Activated CD4-positive, CD25-positive, alpha-beta regulatory T cell treated with anti-CD3 and anti-CD28 coated beads, Interleukin-2, amount 50 U/mL, for 24 hours (primary cell): Measurements from ENCODE around the gene SETDB1.
A peak's percentile ranks its signal among the peaks of the same experiment; 100 is the strongest.

Experiments
- ATAC-seq, 2 donors: fragments of 150-1000 bp; cut with Tn5 transposase; one replicate each; pipeline ENCODE4 v1.10.0; 2021; ENCODE audit warnings: mild to moderate bottlenecking in 1 of 2, moderate library complexity in 1 of 2

SETDB1 gene

DNA sequence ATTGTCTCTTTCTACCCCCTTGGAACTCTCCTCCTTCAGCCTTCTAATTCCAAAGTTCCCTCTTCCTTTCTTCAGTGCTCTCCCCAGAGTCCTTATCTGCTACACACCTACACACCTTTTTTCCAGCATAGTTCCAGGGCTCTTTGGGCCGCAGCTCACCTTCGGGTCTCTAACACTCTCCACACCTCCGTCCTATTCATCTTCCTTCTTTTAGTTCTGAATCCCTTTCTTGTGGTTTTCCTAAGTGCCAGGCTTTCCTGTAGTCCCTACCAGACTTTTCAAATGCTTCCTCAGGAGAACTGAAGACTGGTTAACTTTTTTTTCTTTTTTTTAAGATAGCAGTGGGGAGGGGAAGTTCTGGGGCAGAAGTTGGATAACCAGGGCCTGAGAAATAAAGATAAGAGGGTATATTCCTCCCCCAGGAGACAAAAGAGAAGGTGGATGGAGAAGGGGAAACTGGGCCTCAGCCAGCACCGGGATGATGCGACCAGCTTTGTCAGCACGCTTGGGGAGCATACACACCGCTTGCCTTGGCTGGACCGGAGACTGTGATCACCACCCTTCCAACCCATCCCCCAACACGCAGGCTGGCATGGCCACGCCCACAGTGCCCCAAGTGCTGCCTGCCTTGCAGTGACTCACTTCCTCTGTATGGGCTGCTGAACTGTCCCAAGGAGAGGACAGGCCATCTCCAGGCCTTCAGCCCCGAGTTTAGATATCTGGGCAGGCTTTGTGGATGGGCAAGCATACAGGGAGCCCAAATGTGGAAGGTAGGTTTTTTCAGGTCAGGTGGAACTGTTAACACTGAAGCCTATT lies 50.9 kb downstream of the SETDB1 start:
- ATAC-seq: peak; percentile 36 to 58

DNA sequence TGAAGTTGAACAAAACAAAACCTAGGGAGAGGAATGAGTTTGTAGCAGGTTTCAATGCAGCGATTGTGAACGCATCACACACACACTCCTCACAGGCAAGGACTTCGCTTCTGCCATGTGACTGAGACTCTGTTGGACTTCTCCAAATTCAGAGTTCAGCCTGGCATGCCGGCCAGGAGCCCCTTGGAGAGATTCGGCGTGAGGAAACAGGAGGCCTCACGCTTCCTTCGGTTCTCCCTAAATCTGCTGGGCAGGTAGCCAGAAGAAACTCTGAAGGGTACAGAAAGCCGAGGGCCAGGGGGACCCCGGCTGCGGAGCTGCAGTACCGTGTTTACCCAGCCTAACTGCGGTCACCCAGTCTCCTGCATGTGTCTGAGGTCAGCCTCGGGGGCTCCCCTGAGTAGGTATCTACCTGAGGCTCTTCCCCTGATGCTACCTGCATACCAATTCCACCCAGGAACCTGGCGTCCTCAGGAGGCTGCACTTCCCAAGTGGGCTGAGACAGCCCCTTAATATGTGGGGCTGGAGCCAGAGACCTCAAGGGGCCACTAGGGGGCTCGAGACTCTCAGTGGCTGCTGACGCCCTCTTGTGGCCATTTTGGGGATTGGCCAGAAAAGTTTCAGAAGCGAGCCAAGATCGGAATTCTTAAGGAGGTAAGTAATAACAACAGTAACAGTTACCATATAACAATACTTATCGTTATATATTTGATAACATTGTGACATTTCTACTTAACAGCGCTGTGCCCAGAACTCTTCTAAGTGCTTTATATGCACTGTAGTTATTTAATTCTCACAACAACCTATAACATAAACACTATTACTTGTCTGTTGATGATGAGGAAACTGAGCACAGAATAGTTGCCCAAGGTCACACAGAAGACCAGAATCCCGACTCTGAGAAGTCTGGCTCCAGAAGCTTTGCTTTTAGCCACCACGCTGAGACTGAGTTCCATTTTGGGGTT lies 53.2 kb downstream of the SETDB1 start:
- peak; percentile 58 to 68 for ATAC-seq

DNA sequence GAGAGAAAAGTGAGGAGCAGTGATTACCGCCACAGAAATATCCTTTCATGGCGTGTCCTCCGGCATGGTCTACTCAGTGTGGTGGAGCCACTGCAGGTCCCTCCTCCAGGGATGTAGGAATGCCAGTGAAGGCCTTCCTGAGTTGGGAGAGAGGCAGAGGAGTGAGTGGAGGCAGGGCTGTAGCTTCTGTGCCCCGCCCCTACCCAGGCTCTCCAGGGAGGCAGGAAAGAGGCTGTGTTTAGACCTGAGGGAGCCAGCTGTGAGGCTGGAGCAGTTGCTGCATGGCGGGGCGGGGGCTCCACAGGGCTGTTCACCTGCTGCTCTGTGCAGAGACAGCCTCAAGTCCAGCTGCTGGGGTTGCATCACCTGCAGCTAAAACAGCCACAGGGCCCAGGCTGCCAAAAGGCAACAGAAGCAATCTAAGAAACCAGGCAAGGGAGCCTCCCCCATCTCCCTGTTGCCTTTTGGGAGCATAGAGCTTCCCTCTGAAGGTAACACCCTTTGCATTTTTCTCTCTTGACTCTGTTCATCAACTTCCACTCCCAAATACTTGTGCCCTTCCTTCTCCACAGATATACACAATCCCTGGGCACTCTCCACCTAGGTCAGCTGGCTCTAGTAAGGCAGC lies 55.1 kb downstream of the SETDB1 start:
- no peak for ATAC-seq

DNA sequence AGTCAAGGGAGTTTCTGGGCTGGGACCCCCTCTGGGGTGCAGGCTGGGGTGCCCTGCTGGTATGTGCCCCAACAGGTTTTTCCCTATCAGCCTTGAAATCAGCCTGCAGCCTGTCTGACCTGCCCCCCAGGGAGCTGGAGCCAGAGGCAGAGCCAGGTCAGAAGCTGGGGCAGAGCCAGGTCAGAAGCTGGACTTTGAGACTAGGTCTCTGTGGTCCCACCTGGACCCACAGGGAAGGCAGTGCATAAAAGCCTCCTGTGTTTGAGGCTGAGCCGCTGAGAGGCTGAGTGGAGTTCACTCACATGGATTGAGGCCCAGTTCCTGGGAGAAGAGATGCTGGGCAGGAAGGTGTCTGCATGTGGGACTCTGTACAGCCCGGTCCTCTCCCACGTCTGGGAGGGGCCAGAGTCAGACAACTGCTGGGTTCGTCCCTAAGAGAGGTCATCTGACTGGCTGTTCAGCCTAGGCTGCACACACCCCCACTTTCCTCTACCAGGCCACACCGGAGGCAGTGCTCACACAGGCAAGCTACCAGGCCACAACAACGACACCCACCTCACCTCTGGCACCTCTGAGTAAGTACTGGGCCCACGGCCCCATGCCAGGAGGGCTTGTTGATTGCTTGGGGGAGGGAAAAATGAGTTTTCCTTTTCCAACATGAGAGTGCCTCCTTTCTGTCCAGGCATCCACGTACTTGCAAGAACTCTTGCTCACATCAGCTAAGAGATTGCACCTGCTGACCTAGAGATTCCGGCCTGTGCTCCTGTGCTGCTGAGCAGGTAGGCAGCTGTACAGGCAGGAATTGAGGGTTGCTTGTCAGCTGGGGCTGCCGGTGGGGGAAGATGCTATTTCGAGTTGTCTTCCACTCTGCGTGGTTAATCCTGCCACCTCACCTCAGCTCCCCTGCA lies 55.9 kb downstream of the SETDB1 start, which contains the start of gene ANXA9:
Gene ANXA9 (plus strand): TSS at position 488 of the 908 bp plus-strand sequence. CDS start 814 bp downstream, outside the sequence.
- ATAC-seq: no peak

DNA sequence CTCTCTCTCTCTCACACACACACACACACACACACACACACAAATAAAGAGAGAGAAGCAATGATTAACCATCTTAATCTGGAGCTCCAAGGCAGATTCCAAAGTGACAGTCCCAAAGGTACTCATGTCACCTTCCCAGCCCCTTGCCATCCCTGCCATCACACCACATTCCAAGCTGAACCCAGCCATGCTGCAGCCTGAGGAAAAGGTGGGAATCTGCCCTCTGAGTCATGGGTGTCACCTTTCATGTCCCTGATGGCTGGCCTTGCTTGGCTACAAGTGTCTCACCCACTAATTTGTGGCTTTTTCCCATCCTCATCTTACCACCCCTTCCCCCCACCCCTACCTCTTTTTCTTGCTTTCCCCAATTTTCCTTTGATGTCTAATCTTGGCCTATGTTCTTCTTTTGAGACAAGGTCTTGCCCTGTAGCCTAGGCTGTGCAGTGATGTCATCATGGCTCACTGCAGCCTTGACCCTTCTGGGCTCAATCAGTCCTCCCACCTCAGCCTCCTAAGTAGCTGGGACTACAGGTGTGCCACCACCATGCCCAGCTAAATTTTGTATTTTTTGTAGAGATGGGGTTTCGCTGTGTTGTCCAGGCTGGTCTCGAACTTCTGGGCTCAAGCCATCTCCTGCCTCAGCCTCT lies 59.1 kb downstream of the SETDB1 start:
- no peak for ATAC-seq

DNA sequence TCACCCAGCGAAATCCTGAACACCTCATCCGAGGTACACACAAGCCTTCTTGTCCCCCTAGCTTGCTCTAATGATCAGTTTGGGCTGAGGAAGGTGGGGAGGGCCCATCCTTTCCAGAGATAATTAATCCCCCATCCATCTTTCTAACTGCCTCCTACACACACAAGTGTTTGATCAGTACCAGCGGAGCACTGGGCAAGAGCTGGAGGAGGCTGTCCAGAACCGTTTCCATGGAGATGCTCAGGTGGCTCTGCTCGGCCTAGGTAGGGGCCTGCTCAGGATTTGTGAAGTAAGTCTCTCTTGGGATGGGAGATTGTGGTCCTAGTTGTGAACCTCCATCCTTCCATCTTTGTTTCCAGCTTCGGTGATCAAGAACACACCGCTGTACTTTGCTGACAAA lies 61.8 kb downstream of the SETDB1 start:
- no peak for ATAC-seq

DNA sequence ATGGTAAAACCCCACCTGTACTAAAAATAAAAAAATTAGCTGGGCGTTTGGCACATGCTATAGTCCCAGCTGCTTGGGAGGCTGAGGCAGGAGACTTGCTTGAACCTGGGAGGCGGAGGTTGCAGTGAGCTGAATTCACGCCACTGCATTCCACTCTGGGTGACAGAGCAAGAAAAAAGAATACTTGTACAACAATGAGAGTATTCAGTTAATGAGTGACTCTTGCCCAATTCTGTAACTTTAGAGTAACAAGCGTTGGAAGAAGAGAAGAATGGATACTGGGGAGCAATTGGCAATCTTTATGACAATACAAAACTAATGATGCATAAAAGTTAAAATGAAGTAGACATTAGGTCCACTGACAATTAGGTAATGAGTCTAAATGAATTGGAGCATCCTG lies 66.5 kb downstream of the SETDB1 start:
- ATAC-seq: no peak

DNA sequence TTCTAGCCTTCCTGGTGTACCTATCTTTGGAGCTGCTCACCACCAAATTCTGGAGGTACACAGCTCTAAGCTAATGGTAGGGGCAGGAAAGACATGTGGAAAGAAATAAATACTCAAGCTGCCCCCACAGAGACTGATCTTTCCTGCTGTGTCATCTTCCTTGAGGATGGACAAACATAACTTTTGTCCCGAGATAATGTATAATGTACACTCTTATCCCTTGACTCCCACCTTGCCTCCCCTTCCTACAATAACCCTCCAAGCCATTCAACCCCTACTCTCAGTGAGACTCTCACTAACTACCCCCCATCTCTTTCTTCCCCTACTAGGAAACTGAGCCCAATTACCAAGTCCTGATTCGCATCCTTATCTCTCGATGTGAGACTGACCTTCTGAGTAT lies 68.1 kb downstream of the SETDB1 start:
- no peak for ATAC-seq

DNA sequence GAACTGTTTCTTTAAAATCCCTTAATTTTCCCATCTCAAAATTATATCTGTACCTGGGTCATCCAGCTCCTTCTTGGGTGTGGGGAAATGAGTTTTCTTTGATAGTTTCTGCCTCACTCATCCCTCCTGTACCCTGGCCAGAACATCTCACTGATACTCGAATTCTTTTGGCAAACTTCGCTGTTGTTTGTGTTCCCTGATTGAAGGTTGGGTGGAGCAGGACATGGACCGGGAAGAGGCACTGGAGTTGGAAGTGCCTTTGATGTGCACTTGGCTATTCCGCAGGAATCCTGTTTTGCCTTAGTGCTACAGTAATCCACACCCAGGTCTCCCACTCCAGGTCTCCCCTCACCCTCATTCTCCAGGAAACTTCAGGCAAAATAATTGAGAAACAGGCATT lies 69.3 kb downstream of the SETDB1 start:
- no peak for ATAC-seq

DNA sequence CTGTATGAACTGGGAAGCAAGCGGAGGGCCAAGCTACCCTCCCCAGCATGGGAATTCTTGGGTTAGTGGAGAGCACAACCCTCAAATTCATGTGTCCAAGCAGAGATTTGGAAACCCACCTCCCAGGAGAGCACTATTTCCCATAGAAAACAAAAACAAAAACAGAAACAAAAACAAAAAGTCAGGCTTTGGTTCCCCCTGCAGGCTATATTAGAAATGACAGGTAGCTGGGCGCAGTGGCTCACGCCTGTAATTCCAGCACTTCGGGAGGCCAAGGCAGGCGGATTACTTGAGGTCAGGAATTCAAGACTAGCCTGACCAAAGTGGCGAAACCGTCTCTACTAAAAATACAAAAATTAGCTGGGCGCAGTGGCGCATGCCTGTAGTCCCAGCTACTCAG lies 69.7 kb downstream of the SETDB1 start:
- no peak for ATAC-seq

DNA sequence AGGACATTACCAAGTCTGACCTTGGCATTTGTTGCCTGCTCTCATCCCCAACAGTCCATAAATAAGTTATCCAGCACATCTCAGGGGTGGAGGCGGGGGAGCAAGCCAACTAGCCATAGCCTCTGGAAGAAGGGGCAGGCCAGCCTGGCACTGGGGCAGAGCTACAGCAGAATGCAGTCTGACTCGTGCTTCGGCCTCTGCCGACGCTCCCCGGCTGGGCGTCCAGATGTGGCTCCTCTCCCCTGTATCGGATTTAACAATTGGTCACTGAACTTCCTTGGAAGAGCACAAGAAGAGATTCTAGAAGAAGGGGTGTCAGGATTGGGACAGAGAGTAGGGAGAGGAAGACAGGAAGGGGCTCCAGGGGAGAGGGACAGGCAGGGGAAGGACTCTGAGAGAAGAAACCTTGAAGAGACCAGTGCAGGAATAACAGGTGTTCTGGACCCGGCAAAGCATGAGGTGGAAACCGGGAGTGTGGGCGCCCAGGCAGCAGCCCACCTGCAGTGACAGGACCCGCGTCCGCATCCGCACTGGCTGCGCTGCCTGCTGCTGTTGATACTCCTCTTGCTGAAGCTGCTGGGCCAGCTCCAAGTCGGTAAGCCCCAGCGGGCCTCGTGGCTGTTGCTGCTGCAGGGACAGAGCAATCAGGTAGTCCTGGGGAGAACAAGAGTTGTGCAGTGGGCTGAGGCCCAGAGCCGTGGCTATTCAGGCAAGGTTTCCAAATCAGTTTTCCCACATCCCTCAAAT lies 71.1 kb downstream of the SETDB1 start:
- ATAC-seq: no peak

DNA sequence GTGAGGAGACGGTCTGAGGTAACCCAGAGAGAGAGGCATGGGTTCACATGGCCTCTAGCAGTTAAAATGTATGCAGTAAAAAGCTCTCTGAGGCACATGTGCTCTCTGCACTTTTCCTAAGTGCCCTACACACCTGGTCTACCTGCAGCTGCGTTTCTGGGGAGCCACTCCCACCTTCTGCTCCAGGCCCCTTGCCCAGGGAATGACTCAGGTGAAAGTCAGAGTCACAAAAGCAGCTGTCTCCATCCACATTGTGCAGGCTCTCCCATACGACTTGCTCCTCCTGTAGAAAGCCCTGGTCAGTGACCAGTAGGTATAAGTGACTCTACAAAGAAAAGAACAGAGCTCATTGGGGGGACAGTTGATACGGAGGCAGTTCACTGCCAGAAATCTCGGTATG lies 71.8 kb downstream of the SETDB1 start:
- ATAC-seq: no peak

DNA sequence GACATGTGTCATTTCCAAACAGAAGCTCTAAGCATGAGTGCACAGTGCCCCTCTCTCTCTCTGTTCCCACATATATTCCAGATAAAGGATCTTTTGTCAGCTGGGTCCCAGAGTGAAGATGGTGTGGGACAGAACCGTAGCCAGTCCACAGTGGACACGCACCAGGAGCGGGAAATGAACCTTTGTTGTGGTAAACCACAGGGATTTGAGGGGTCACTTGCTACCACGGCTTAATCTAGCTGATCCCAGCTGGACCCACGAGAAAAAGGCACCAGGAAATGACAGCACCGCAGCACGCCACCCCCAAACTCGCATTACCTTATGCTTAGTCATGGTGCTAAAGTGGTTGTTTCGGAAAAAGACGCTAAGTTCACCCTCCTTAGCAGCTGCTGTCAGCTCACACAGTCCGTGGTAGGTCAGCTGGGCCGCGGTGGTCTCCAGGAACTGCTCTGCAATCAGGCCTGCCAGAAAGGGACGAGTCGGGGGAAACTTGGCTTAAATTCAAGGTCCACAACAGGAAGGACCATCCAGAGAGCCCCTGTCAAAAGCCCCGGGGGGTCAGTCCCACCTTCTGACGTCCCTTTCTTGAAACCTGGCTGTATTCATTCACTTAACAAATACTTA lies 73.0 kb downstream of the SETDB1 start:
- ATAC-seq: peak; percentile 51 to 68

DNA sequence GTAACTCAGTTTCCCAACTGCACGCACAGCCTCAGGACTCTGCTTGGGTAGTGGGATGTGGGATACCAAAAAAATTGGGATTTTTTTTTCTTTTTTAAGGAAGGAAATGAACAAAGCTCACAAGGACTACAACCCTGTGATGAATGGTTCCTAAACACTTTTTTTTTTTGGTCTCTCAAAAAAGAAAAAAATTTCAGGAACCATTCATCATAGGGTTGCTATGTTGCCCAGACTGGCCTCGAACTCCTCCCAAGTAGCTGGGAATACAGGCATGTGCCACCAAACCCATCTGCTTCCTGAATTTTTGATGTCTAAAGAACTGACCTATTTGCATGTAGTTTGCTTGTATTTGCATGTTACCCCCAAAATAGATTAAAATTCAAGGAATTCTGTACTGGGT lies 73.8 kb downstream of the SETDB1 start:
- ATAC-seq: no peak

DNA sequence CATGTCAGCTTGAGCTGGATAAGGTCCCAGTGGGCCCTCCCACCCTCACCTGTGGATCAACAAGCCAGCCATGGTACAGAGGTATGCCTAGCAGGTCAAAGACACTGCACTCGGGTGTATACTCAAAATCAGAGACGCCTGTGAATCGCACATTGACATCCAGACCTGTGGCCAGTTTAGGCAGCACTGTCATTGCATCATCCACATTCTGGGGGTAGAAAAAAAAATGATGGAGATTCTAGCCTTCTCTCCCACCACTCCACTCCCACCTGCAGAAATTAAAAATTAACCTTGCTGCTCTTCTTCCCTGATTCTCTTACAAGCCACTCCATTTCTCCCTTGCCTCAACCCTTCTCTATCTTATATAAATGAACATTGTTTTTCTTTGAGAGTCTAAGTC lies 74.2 kb downstream of the SETDB1 start:
- no peak for ATAC-seq

DNA sequence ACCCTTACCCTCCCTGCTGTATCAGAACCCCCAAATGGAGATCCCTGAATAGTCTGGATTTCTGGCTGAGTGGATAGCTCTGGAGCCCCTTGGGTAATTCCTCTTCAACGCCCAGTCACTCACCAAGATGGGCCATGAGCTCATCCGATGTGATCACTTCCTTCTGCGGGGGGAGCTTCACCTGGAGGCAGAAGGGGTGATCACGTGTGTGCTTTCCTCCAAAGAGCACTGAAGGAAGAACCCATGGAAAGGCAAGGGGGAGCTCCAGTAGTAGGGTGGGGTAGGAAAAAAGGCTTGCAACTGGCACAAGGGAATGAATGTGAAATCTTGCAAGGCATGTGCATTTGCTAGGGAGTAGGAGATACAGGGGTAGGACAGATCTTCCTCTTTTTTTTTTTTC lies 75.4 kb downstream of the SETDB1 start:
- ATAC-seq: no peak

DNA sequence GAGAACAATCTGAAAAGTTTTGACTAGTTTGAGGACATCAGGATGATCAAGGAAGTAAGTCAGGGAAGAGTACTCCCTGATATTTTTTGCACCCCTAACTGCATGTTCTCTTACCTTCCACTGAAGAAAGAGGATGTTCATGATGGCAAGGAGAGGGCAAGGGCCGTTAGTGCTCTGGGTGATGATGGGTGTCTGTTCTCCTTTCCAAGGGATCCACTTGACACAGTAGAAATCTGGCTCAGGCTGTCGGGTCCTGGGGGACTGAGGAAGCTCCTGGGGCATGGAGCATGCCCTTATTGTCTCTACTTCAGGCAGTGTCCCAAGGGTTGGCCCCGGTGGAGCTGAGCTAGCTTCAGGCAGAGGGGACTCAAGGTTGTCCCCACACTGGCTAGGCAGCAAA lies 75.9 kb downstream of the SETDB1 start:
- ATAC-seq: no peak

DNA sequence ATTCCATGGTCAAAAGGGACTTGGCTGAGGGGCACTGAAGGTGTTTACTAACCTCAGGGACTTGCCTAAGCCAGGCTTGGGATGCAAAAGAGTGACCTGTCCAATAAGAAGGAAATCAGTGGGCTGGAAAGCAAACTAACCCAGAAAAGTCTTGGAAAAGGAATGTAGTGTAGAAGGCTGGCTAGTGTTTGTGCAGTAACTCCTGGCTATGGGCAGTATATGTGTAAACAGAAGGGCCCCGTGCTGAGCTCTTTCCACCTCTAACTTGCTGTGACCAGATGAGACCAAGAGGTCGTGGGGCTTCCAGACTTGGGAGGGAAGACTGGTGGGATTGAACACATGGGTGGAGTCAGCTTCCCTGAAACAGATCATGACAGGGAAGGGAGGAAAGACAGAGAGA lies 76.4 kb downstream of the SETDB1 start:
- ATAC-seq: no peak

DNA sequence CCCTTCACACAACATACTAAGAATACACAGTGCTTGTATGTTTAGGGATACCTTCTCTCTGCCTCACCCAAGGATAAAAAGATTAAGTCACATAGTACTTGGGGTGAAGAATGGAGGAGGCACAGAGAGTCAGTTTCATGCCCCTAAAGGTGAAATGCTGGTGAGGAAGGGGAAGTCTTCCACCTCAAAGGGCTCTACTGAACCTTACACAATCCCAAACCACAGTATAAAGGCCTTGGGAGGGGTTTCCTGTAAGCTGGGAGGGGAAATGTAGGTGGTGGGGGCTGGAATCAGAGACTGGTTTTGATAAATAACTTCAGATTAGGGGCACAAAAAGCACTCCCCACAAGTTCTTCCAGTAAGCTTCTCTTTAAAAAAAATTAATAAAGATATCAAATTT lies 77.0 kb downstream of the SETDB1 start:
- ATAC-seq: no peak

DNA sequence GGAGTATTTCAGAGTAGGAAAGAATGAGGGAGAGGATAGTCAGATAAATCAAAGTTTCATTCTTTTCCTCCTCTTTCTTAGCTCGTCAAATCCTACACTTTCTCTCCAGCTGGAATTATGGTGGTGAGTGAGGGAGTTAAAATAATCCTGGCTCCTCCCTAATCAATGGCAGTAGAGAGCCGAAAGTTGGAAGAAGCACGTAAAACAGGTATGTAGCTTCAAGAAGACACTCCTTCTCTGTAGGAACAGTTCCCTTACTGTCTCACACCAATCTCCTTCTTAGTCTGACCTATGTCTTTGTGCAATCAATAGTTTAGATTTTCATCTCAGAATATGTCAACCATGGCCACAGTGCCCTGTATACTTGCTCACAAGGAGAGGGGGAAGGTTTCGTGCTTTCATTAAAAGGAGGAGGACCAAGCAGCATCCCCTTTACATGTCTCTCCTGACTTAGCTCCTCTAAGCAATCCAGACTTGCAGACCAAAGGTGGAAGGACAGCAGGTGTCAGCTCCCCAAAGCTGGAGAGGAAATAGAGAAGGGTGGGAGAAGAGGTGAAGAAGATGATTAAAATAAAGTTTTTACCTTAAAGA lies 79.7 kb downstream of the SETDB1 start:
- no peak for ATAC-seq
